ENCODE data around the gene RILPL2. TPM values are rescaled to one million over a fixed set of nuclear protein-coding genes. Genes with fewer than 3 reads are reported as not detected.
"Not testable (repeated sequence)": the region's sequence is repeated elsewhere in the genome, so short reads cannot be mapped to it uniquely, and the experiment has no call there.

The RILPL2 gene
- total RNA-seq, 1 donor from 2014 or later: 2.8 TPM

DNA sequence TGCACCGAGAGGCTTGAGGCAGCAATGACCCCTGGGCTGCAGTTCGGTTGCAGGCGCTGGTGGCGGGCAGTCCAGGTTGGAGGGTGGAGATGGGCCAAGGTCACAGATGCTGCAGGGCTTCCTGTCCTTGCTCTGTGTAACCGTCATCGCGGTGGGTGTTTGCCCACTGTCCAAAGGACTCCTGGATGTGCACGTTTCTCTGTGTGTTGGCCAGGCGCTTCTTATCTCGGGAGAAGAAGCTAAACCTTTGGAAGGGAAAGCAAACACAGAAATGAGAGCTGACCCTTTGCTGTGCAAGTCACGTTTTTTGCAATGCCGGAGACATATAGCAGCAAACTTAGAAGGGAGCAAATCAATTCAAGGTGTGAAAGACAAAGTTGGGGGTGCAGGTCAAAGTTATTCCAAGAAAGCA is 36.0 kb upstream of the RILPL2 start:
- Mint-ChIP-seq H3K27ac (no peak overlapping the region), H3K4me3 (ENCODE audit: low read depth) (no peak overlapping the region), H3K4me1 (ENCODE audit: low read depth) (peaks cover 6% of the 10 kb centered on the region), H3K36me3 (ENCODE audit: insufficient read depth) (peaks cover 18% of the 10 kb centered on the region), H3K9me3 (ENCODE audit: low read depth) (no peaks in the 10 kb centered on the region), H3K27me3 (no peaks in the 10 kb centered on the region)
- no peak for DNase-seq (ENCODE audit: low spot score, unreplicated experiment)
- no peak for TF ChIP-seq CTCF (IDR thresholded peaks at IDR 0.05; ENCODE audit: unreplicated experiment)

DNA sequence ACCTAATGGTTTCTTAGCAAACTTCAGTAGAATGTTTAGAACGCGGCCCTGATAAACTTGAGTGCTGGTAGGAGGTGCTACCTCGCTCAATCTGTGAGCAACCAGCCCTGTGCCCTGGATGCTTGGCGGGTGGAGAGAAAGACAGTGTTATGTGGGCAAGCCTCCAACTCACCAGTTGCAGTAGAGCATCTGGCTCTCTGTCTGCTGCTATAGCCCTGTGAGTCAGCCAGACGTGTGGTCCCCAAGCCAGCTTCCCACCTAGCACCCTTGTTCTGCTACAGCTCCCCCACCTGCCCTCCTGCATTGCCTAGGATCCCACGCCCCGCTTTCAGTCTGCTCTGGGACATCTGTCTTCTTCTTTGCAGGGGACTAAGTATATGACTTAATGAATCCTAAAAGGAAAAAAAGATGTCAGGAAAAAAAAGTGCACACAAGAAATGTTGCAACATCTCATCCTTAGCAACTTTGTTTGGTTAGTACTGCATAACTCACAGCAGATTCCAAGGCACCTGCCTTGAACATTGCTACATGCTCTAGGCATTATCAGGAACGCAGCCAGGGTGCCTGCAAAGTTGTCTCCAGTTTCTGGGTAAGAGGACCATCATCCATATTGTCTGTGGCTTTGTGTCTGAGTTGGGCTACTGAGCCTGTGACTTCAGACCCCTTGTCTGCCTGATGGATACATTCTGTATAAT is 35.0 kb upstream of the RILPL2 start:
- no peak for DNase-seq (ENCODE audit: low spot score, unreplicated experiment)
- Mint-ChIP-seq H3K36me3 (ENCODE audit: insufficient read depth) (peaks cover 15% of the 10 kb centered on the region), H3K4me3 (ENCODE audit: low read depth) (no peak overlapping the region), H3K27me3 (no peaks in the 10 kb centered on the region), H3K27ac (no peak overlapping the region), H3K4me1 (ENCODE audit: low read depth) (peaks cover 6% of the 10 kb centered on the region), H3K9me3 (ENCODE audit: low read depth) (no peaks in the 10 kb centered on the region)
- TF ChIP-seq CTCF (IDR thresholded peaks at IDR 0.05; ENCODE audit: unreplicated experiment): no peak

DNA sequence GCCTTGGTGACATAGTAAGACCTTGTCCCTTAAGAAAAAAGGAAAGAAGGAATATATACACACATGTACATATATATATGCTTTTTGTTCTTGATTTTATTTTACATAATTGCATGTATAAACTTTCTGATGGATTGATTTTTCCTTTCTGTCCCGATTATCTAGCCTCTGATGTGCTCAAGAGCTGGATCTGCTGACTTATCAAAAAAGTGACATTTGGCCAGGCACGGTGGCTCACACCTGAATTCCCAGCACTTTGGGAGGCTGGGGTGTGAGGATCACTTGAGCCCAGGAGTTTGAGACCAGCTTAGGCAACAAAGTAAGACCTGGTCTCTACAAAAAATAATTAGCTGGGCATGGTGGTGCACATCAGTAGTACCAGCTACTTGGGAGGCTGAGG is 33.5 kb upstream of the RILPL2 start:
- TF ChIP-seq CTCF (IDR thresholded peaks at IDR 0.05; ENCODE audit: unreplicated experiment): no peak
- Mint-ChIP-seq H3K27me3 (no peaks in the 10 kb centered on the region), H3K4me1 (ENCODE audit: low read depth) (no peaks in the 10 kb centered on the region), H3K4me3 (ENCODE audit: low read depth) (no peak overlapping the region), H3K27ac (no peak overlapping the region), H3K36me3 (ENCODE audit: insufficient read depth) (peaks cover 15% of the 10 kb centered on the region), H3K9me3 (ENCODE audit: low read depth) (no peaks in the 10 kb centered on the region)
- no peak for DNase-seq (ENCODE audit: low spot score, unreplicated experiment)

DNA sequence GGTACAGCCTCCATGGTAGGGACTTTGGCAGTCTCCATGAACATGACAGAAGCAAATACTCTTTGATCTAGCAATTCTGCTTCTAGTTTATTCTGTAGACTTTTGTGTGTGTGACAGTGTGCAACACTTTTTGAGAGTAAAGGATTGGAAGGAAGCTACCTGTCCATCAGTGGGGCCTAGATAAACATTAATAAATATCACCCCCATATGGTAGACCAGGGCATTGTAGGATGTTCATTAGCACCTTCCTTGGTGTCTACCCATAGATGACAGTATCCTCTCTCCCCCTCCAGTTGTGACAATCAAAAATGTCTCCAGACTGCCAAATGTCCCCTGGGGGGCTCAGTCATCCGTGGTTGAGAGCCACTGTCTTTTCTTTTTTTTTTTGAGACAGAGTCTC is 32.3 kb upstream of the RILPL2 start:
- Mint-ChIP-seq H3K9me3 (ENCODE audit: low read depth) (no peaks in the 10 kb centered on the region), H3K27ac (no peak overlapping the region), H3K27me3 (no peaks in the 10 kb centered on the region), H3K4me1 (ENCODE audit: low read depth) (no peaks in the 10 kb centered on the region), H3K36me3 (ENCODE audit: insufficient read depth) (peaks cover 18% of the 10 kb centered on the region), H3K4me3 (ENCODE audit: low read depth) (no peak overlapping the region)
- DNase-seq (ENCODE audit: low spot score, unreplicated experiment): no peak
- no peak for TF ChIP-seq CTCF (IDR thresholded peaks at IDR 0.05; ENCODE audit: unreplicated experiment)

GRCh38 chr12:123465084-123465483 is 28.6 kb upstream of the RILPL2 start:
- Mint-ChIP-seq H3K4me3 (ENCODE audit: low read depth) (no peak overlapping the region), H3K36me3 (ENCODE audit: insufficient read depth) (peaks cover 16% of the 10 kb centered on the region), H3K27me3 (no peaks in the 10 kb centered on the region), H3K27ac (no peak overlapping the region), H3K4me1 (ENCODE audit: low read depth) (no peaks in the 10 kb centered on the region), H3K9me3 (ENCODE audit: low read depth) (no peaks in the 10 kb centered on the region)
- TF ChIP-seq CTCF (IDR thresholded peaks at IDR 0.05; ENCODE audit: unreplicated experiment): no peak
- DNase-seq (ENCODE audit: low spot score, unreplicated experiment): no peak

DNA sequence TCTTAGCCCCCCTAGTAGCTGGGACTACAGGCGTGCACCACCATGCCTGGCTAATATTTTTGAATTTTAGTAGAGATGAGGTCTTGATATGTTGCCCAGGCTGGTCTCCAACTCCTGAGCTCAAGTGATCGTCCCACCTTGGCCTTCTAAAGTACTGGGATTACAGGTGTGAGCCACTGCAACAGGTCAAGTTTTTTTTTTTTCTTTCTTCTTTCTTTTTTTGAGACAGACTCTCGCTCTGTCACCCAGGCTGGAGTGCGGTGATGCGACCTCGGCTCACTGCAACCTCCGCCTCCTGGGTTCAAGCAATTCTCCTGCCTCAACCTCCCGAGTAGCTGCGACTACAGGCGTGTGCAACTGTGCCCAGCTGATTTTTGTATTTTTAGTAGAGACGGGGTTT is 26.7 kb upstream of the RILPL2 start:
- DNase-seq (ENCODE audit: low spot score, unreplicated experiment); H3K27me3 Mint-ChIP-seq; H3K9me3 Mint-ChIP-seq (ENCODE audit: low read depth); H3K4me1 Mint-ChIP-seq (ENCODE audit: low read depth); H3K27ac Mint-ChIP-seq; H3K4me3 Mint-ChIP-seq (ENCODE audit: low read depth): not testable (repeated sequence)
- peaks cover 17% of the 10 kb centered on the region for H3K36me3 Mint-ChIP-seq (ENCODE audit: insufficient read depth)
